ENCODE data around the gene GGT5.

- TF ChIP-seq EZH2 (IDR thresholded peaks at IDR 0.05): no peak
- no peak for TF ChIP-seq POLR2AphosphoS5 (IDR thresholded peaks at IDR 0.05; ENCODE audit: borderline replicate concordance, low read depth, low read length)
- TF ChIP-seq FOXP2 (optimal IDR thresholded peaks at IDR 0.05; ENCODE audit: control extremely low read depth, extremely low read length, insufficient read depth): no peak
Measured at GRCh38 chr22:24284747-24285203, 39.9 kb upstream of the GGT5 start.
